Measurements from ENCODE around the gene PDE7B. TPM values are rescaled to one million over a fixed set of nuclear protein-coding genes. Genes with fewer than 3 reads are reported as not detected.

Gene PDE7B
- total and polyA plus RNA-seq, 2 of the 8 experiments (the other 6 are each of a cell fraction or from before 2014, with no cell fraction given), result not detected

DNA sequence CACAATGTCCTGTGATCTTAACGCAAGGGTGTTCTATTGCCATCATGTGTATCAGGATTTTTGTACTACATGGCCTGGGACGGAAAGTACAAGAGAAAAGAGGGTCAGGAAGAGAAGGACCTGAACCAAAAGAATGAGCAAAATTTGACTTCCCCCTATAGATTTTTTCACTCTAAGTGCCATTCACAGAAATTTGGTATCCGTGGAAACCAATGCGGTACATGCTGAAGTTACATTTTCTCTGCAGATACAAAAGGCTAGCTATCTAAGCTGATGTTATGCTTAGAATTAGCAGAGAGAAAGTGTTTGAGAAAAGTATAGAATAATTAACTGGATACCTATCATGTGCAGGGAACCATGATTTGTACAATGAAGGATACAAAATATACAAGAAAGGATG lies 12.4 kb upstream of the PDE7B start:
- Histone ChIP-seq H3K27ac (ENCODE audit: low read depth, low read length) (no peak overlapping the region), H2BK5ac (ENCODE audit: low read depth, low read length) (no peak overlapping the region), H3K4ac (replicated peaks; ENCODE audit: insufficient read length, low read depth, low read length) (no peak overlapping the region), H3K56ac (replicated peaks; ENCODE audit: insufficient read length, low read depth, low read length) (no peak overlapping the region), H3K27me3 (replicated peaks in 1 of 4; ENCODE audit: control insufficient read depth in 3 of 4, extremely low read depth in 1 of 4, insufficient read depth in 3 of 4, low read length in 3 of 4) (no peaks in the 10 kb centered on the region), H3K9ac (replicated peaks in 1 of 4; ENCODE audit: extremely low read depth in 1 of 4, low read depth in 3 of 4, low read length in 3 of 4) (no peak overlapping the region), H3K23me2 (ENCODE audit: low read depth, low read length) (no peaks in the 10 kb centered on the region), H3K9me3 (ENCODE audit: insufficient read depth in 2 of 2, low read depth in 1 of 2, low read length in 1 of 2) (peaks cover 0 to 2% of the 10 kb centered on the region in 2 experiments; a peak in 1 of 4 replicates), H3K4me3 (ENCODE audit: extremely low read depth in 1 of 4, insufficient read depth in 2 of 4, low read depth in 3 of 4, low read length in 4 of 4) (no peak overlapping the region), H2AFZ (ENCODE audit: low read length) (no peak overlapping the region), H4K91ac (replicated peaks; ENCODE audit: insufficient read length, low read length) (no peak overlapping the region), H4K20me1 (replicated peaks in 1 of 2; ENCODE audit: control insufficient read depth in 1 of 2, insufficient read depth in 2 of 2, low read length in 2 of 2) (no peaks in the 10 kb centered on the region), H4K5ac (ENCODE audit: insufficient read length, low read depth, low read length) (no peak overlapping the region), H3K4me2 (ENCODE audit: insufficient read depth in 1 of 2, low read depth in 2 of 2, low read length in 2 of 2) (no peak overlapping the region), H3K18ac (ENCODE audit: extremely low read depth, low read length) (no peak overlapping the region), H3K36me3 (ENCODE audit: control insufficient read depth in 2 of 4, insufficient read depth in 4 of 4, low read length in 3 of 4) (no peaks in the 10 kb centered on the region), H3K79me2 (ENCODE audit: control insufficient read depth in 1 of 2, insufficient read depth in 2 of 2, low read length in 2 of 2) (no peaks in the 10 kb centered on the region), H3K14ac (ENCODE audit: insufficient read length) (no peak overlapping the region), H2BK20ac (ENCODE audit: low read length) (no peak overlapping the region), H2BK12ac (ENCODE audit: low read depth, low read length) (no peak overlapping the region), H2AK5ac (ENCODE audit: low read depth, low read length) (no peak overlapping the region), H2BK120ac (replicated peaks; ENCODE audit: low read depth, low read length) (no peak overlapping the region), H4K8ac (ENCODE audit: extremely low read depth, insufficient read depth, low read length) (no peak overlapping the region), H2BK15ac (ENCODE audit: low read length) (no peak overlapping the region), H3K4me1 (replicated peaks in 1 of 4; ENCODE audit: control insufficient read depth in 3 of 4, insufficient read depth in 4 of 4, low read length in 3 of 4) (no peaks in the 10 kb centered on the region), H3K79me1 (ENCODE audit: low read depth, low read length) (no peaks in the 10 kb centered on the region), H3K23ac (ENCODE audit: insufficient read length) (no peak overlapping the region)
- POLR2A ChIA-PET (ENCODE audit: partially characterized antibody), result no interaction called here
- FAIRE-seq, result no peak
- no peak for TF ChIP-seq SP4 (IDR thresholded peaks at IDR 0.05; ENCODE audit: low read length)
- TF ChIP-seq, protein P1, sequence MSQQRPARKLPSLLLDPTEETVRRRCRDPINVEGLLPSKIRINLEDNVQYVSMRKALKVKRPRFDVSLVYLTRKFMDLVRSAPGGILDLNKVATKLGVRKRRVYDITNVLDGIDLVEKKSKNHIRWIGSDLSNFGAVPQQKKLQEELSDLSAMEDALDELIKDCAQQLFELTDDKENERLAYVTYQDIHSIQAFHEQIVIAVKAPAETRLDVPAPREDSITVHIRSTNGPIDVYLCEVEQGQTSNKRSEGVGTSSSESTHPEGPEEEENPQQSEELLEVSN (IDR thresholded peaks at IDR 0.05), result no peak
- TF ChIP-seq, protein P2, sequence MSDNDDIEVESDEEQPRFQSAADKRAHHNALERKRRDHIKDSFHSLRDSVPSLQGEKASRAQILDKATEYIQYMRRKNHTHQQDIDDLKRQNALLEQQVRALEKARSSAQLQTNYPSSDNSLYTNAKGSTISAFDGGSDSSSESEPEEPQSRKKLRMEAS (IDR thresholded peaks at IDR 0.05), result no peak
- TF ChIP-seq CHD1 (IDR thresholded peaks at IDR 0.05; ENCODE audit: low read depth, low read length), result no peak
- no peak for TF ChIP-seq POLR2AphosphoS5 (IDR thresholded peaks at IDR 0.05; ENCODE audit: low read depth, low read length)
- TF ChIP-seq, protein P3, sequence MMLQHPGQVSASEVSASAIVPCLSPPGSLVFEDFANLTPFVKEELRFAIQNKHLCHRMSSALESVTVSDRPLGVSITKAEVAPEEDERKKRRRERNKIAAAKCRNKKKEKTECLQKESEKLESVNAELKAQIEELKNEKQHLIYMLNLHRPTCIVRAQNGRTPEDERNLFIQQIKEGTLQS (IDR thresholded peaks at IDR 0.05; ENCODE audit: insufficient read depth, low read depth, low read length), result no peak
- no peak for TF ChIP-seq CTBP2 (IDR thresholded peaks at IDR 0.05; ENCODE audit: borderline replicate concordance, insufficient read depth, insufficient read length, low read length)
- TF ChIP-seq, protein P4, sequence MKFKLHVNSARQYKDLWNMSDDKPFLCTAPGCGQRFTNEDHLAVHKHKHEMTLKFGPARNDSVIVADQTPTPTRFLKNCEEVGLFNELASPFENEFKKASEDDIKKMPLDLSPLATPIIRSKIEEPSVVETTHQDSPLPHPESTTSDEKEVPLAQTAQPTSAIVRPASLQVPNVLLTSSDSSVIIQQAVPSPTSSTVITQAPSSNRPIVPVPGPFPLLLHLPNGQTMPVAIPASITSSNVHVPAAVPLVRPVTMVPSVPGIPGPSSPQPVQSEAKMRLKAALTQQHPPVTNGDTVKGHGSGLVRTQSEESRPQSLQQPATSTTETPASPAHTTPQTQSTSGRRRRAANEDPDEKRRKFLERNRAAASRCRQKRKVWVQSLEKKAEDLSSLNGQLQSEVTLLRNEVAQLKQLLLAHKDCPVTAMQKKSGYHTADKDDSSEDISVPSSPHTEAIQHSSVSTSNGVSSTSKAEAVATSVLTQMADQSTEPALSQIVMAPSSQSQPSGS (IDR thresholded peaks at IDR 0.05; ENCODE audit: low read length), result no peak
- no peak for TF ChIP-seq JUND (IDR thresholded peaks at IDR 0.05; ENCODE audit: low read length)
- TF ChIP-seq YY1 (IDR thresholded peaks at IDR 0.05; ENCODE audit: low read depth, low read length), result no peak
- CTCF ChIA-PET (ENCODE audit: partially characterized antibody), result no interaction called here
- WGBS, 2 experiments (ENCODE audit: extremely low coverage in 1 of 2, insufficient coverage in 1 of 2, insufficient read length in 1 of 2, insufficient replicate concordance in 2 of 2, low coverage in 1 of 2, low lambda C conversion rate in 2 of 2, missing lambda C conversion rate in 1 of 2), result 95% methylated on average over 4 of the region's 4 CpGs; no CpG with 5 or more reads in 1 of the 2 experiments
- DNase-seq (ENCODE audit: low read depth in 1 of 2, low spot score in 2 of 2), result no peak

Measured in H1 (cell line).